Measurements from ENCODE around the gene SLIT3.

GRCh38 chr5:168790002-168790635, 510.8 kb downstream of the SLIT3 start:
- TF ChIP-seq CTCF (IDR thresholded peaks at IDR 0.05) = no peak
- no peak for TF ChIP-seq POLR2A (IDR thresholded peaks at IDR 0.05)
